DOHH2 (cell line): ENCODE data around the gene UTP11.

Source experiments
- H3F3A ChIP-seq: fragments of 200-600 bp; sonication (generic), shearing (Covaris generic); 2 replicates; pipeline ENCODE4 v1.6.0; 2016; ENCODE audit warnings: antibody characterized with exemption, mild to moderate bottlenecking; ENCODE audit not compliant: control insufficient read depth, insufficient read depth
- H3K27ac ChIP-seq: fragments of 200-600 bp; sonication (generic); 2 replicates; pipeline ENCODE4 v1.5.1; 2014; ENCODE audit warnings: low read depth, mild to moderate bottlenecking, low read length, moderate library complexity
- H3K27me3 ChIP-seq: fragments of 200-600 bp; sonication (generic); 2 replicates; pipeline ENCODE4 v1.6.1; 2014; ENCODE audit warnings: mild to moderate bottlenecking, low read length, mixed read lengths; ENCODE audit not compliant: control insufficient read depth
- H3K36me3 ChIP-seq: fragments of 200-600 bp; sonication (generic); 2 replicates; pipeline ENCODE4 v1.6.1; 2014; ENCODE audit warnings: mild to moderate bottlenecking, low read length, moderate library complexity, mixed read lengths; ENCODE audit not compliant: control insufficient read depth
- H3K4me1 ChIP-seq: fragments of 200-600 bp; sonication (generic); 2 replicates; pipeline ENCODE4 v1.6.1; 2014; ENCODE audit warnings: mild to moderate bottlenecking, low read length, mixed read lengths; ENCODE audit not compliant: control insufficient read depth
- H3K4me2 ChIP-seq: fragments of 200-600 bp; sonication (generic); 2 replicates; pipeline ENCODE4 v1.6.0; 2014; ENCODE audit warnings: mild to moderate bottlenecking, low read length, moderate library complexity
- H3K4me3 ChIP-seq: fragments of 200-600 bp; sonication (generic); 2 replicates; pipeline ENCODE4 v1.5.1; 2014; ENCODE audit warnings: mild to moderate bottlenecking, low read length, mixed read lengths
- H3K79me2 ChIP-seq: fragments of 200-600 bp; sonication (generic); 2 replicates; pipeline ENCODE4 v1.6.1; 2014; ENCODE audit warnings: mild to moderate bottlenecking, low read length, mixed read lengths; ENCODE audit not compliant: control insufficient read depth
- H3K9me2 ChIP-seq: fragments of 200-600 bp; sonication (generic); replicated peaks from 2 replicates; pipeline ENCODE4 v1.6.1; 2014; ENCODE audit warnings: mild to moderate bottlenecking, low read length, mixed read lengths; ENCODE audit not compliant: control insufficient read depth
- H3K9me3 ChIP-seq: fragments of 200-600 bp; sonication (generic); 2 replicates; pipeline ENCODE4 v1.6.1; 2014; ENCODE audit warnings: antibody characterized with exemption, low read length, mixed read lengths; ENCODE audit not compliant: control insufficient read depth, insufficient read depth
- H4K20me1 ChIP-seq: fragments of 200-600 bp; sonication (generic); 2 replicates; pipeline ENCODE4 v1.6.0; 2014; ENCODE audit warnings: low read depth, mild to moderate bottlenecking, antibody characterized with exemption, low read length, moderate library complexity; ENCODE audit not compliant: control insufficient read depth, insufficient read depth
- CTCF ChIP-seq: fragments of 200-600 bp; sonication (generic); IDR thresholded peaks from one replicate; pipeline ENCODE4 v1.5.1; 2014; ENCODE audit warnings: antibody characterized with exemption, mild to moderate bottlenecking, low read depth, low read length; ENCODE audit not compliant: poor library complexity, severe bottlenecking
- EZH2phosphoT487 ChIP-seq: fragments of 200-600 bp; sonication (generic); IDR thresholded peaks from 2 replicates; pipeline ENCODE4 v1.6.1; 2017; ENCODE audit warnings: borderline replicate concordance, mild to moderate bottlenecking, antibody characterized with exemption, low read length, moderate library complexity, mixed read lengths

UTP11 gene

DNA sequence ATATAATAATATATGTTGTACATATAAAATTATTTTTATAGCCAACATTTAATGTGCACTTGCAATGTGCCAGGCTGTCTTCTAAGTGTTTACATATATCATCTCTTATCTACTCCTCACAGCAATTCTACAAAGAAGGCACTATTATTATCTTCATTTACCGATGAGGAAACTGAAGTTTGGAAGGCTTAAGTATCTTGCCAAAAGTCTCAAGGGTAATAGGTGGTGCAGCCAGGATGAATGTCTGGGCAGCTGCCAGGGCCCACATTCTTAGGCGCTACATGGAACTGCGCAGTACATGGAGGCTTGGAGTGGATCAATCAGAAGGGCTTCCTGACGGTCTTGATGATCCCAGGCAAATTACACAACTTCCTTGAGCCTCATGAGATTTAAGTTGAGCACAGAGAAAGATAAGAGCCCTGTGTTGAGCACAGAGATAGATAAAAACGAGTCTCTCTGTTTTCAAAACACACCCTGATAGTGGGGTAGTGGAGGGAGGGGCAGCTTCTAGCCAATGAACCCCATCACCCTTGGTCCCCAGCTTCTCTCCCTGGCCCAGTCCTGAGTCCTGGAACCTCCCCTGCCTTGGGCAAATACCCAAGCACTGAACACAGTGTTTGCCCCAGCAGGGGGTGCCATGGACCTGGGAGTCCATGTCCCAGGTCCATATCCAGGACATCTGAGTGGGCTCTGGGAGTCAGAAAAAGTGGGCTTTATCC lies 24.8 kb downstream of the UTP11 start:
- Histone ChIP-seq H3K9me3 (no peaks in the 10 kb centered on the region), H4K20me1 (no peaks in the 10 kb centered on the region), H3K9me2 (no peaks in the 10 kb centered on the region), H3K79me2 (no peaks in the 10 kb centered on the region), H3K36me3 (no peaks in the 10 kb centered on the region), H3F3A (no peaks in the 10 kb centered on the region), H3K27ac (no peak overlapping the region), H3K4me2 (no peak overlapping the region), H3K27me3 (peaks cover 26% of the 10 kb centered on the region), H3K4me1 (no peaks in the 10 kb centered on the region), H3K4me3 (no peak overlapping the region)
- TF ChIP-seq EZH2phosphoT487 (no peak), CTCF (peak; percentile 29)

- Histone ChIP-seq H3K9me2 (no peaks in the 10 kb centered on the region), H3K79me2 (no peaks in the 10 kb centered on the region), H3F3A (no peaks in the 10 kb centered on the region), H3K4me1 (no peaks in the 10 kb centered on the region), H3K9me3 (no peaks in the 10 kb centered on the region), H3K27ac (no peak overlapping the region), H3K27me3 (peaks cover 36% of the 10 kb centered on the region), H3K4me3 (no peak overlapping the region), H4K20me1 (no peaks in the 10 kb centered on the region), H3K36me3 (no peaks in the 10 kb centered on the region), H3K4me2 (no peak overlapping the region)
- no peak for TF ChIP-seq CTCF
- TF ChIP-seq EZH2phosphoT487, result no peak
These were observed 26.3 kb downstream of the UTP11 start for GRCh38 chr1:38038861-38039260.

- TF ChIP-seq EZH2phosphoT487 (no peak), CTCF (no peak)
- H3F3A ChIP-seq, result no peaks in the 10 kb centered on the region
- no peaks in the 10 kb centered on the region for H3K79me2 ChIP-seq
- H3K36me3 ChIP-seq, result no peaks in the 10 kb centered on the region
- no peaks in the 10 kb centered on the region for H3K9me2 ChIP-seq
- H3K4me1 ChIP-seq, result no peaks in the 10 kb centered on the region
- peaks cover 38% of the 10 kb centered on the region for H3K27me3 ChIP-seq
- no peaks in the 10 kb centered on the region for H4K20me1 ChIP-seq
- H3K4me3 ChIP-seq, result no peak overlapping the region
- H3K9me3 ChIP-seq, result no peaks in the 10 kb centered on the region
- no peak overlapping the region for H3K4me2 ChIP-seq
- H3K27ac ChIP-seq, result no peak overlapping the region
These were observed 27.0 kb downstream of the UTP11 start for GRCh38 chr1:38039331-38040088.
